Gastroesophageal sphincter (tissue), 3 donors: Measurements from ENCODE around the gene TNNC2.

ENCODE experiments used
- CTCF ChIP-seq, 4 experiments: fragments of 200-600 bp in 2 of 4; fragments of 450-650 bp in 2 of 4; sonication (generic) in 1 of 4; IDR thresholded peaks; one replicate each; pipeline ENCODE4 v1.5.1; 2017 to 2019; ENCODE audit warnings: antibody characterized with exemption in 4 of 4, mild to moderate bottlenecking in 2 of 4, moderate library complexity in 2 of 4
- POLR2A ChIP-seq, 2 donors: fragments of 450-650 bp; IDR thresholded peaks; one replicate each; pipeline ENCODE4 v1.6.1; 2017; ENCODE audit warnings: antibody characterized with exemption in 2 of 2, mild to moderate bottlenecking in 2 of 2, moderate library complexity in 1 of 2

- TF ChIP-seq CTCF (IDR thresholded peaks at IDR 0.05) (no peak), POLR2A (IDR thresholded peaks at IDR 0.05) (no peak)
These were observed 4.3 kb downstream of the TNNC2 start for GRCh38 chr20:45822857-45823256.
